GM18868 (cell line): ENCODE measurements around the gene CNTRL.
"Not testable (repeated sequence)": the region's sequence is repeated elsewhere in the genome, so short reads cannot be mapped to it uniquely, and the experiment has no call there.

Source experiments
- ATAC-seq: cut with Tn5 transposase; IDR thresholded peaks from one replicate; pipeline ENCODE4 v1.9.1; 2021; ENCODE audit warnings: mild to moderate bottlenecking, moderate library complexity; ENCODE audit not compliant: unreplicated experiment

The CNTRL gene

DNA sequence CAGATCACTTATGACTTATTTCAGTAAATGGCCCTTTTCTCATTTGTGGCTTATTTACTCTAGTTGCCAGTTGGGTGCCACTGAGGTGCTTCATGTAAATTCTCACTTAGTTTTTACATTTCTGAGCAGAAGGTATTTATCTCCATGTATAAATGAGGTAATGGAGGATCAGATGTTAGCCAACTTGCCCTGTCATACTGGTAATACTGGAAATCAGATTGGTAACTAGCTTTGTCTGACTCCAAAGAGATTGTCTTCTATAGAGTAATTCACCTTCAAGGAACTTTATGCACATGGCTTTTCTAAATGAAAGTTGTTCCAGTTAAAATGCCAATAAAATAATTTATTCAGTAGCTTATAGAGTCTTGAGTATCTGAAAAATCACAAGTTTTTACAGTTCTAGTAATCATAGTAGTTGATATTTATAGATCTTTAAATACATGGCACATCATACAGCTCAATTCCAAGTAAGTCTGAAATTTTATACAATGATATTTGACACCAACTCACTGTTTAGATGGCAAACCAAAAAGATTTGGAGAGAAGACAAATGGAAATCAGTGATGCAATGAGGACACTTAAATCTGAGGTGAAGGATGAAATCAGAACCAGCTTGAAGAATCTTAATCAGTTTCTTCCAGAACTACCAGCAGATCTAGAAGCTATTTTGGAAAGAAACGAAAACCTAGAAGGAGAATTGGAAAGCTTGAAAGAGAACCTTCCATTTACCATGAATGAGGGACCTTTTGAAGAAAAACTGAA lies 98.2 kb downstream of the CNTRL start:
- no peak for ATAC-seq

DNA sequence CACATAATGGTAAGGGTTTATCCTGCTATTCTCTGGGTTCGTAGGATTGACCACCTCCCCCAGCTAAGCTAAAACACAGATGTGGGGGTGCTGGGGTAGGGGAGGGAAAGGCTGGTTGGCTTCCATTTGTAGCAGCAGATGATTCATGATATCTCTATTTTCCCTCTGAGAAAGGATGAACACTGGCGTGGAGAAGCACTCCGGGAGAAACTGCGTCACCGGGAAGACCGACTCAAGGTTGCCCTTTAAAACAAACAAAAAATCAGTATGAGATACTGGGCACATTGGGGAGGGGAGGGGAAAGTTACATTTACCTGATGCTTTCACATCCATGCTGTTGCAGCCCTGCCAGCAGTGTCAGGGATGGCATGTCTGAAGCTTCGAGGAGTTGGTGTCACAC lies 98.7 kb downstream of the CNTRL start:
- no peak for ATAC-seq

DNA sequence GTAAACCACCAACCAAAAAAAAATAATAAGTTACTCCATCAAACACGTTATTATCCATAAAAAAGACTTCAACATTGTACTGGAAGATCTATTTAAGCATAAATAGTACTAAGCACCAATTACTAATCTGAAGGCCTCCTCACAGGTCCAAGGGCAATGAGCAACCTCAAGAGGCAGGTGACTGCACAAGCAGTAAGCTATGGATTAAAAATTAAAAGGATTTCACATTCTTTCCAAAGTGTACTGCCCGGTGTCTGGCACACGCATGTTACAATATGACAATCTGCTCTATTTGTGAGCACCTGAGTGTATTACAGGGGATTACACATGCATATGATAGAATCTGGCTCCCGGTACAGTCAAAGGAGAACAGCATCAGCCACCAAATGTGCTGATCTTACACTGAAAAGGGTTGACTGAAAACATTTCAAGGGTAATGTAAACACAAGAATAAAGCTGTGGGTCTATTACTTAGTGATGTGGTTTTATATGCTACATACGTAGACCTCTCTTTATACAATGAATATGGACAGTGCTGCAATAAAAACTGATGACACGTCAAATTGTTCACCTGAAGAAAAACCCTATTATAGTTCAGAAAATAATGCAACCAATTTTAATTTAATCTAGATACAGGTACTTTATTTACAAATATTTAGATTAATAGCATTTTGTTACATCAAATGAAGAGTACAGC lies 104.1 kb downstream of the CNTRL start:
- no peak for ATAC-seq

DNA sequence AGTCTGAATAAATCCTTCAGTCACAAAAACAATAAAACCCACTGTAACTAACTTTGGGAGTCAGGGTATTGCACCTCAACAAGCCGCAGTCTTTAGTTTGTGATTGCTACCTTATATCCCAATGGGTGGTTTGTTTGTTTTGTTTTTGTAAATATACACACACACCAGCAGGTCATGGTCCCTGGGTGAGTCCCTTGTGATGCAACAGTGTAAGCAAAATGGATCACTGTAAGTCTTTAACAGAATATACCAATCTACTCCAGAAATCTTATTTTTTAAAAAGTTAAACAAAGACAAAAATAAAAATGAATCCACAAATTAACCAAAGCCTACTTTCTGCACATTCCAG lies 104.6 kb downstream of the CNTRL start:
- not testable (repeated sequence) for ATAC-seq

GRCh38 chr9:121179930-121180681 lies 105.4 kb downstream of the CNTRL start:
- ATAC-seq, result no peak

GRCh38 chr9:121182101-121182836 lies 107.5 kb downstream of the CNTRL start:
- no peak for ATAC-seq

DNA sequence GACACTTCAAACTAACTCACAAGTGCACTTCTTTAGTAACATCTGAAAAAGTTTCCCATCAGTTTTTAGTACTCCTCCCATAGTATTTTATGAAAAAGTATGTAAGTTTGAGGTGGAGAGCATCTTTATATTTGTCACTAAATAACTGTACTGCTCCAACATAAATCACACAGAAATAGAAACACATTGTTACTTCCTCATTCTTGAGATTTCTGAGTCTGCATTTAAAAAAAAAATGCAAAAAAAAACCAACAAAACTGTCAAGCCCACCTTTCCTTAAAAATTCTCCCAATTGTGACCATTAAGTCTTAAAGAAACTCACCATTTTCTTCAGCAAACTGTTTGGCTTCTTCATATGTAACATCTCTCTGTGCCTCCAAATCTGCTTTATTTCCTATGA lies 108.2 kb downstream of the CNTRL start:
- ATAC-seq, result no peak

- ATAC-seq, result no peak
Observed at GRCh38 chr9:121183666-121184423, 109.1 kb downstream of the CNTRL start.

DNA sequence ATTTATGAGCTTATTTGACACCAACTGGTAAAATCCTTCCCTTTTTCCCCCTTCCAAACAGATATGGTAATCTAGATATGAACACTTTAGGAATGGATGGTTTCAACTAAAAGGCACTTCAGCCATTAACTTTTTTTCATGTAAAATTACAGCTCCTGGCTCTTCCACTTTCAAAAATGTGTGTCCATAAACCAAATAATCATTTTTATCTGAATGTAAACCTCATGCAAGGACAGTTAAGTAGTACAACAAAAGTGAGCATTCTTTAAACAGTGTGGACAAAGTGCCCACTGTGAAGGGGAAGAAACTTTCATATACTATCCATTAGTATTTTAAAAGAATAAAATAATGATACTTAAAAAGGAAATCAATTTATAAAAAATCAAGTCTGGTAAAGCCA lies 109.7 kb downstream of the CNTRL start:
- ATAC-seq, result no peak

- ATAC-seq, result peak; percentile 42
Observed at GRCh38 chr9:121185178-121185745, 110.5 kb downstream of the CNTRL start.

DNA sequence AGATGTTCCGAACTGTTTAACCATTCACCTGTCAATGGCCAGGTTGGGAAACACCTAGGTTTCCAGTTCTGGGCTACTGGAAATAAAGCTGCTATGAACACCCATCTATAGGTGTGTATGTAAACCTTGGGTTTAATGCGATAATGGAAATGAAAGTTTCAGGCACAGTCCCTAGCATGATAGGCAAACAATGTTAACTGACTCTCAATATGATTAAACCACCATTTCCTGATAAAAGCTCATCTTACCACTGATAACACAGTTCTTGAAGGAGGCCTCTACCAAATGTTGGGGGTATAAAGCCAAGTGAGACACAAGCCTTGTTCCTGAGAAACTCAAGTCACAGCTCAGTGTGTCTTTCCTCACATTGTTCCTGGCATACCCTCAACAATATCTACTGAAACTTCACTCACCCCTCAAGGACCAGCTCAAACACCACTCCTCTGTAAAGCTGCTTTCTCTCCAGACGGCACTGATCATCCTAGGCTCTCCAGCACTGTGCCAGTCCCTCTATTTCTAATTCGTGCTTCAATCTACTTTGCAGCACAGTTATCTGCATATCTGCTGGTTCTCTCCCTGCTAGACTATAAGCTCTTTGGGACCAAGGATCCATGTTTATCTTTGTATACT lies 111.1 kb downstream of the CNTRL start:
- peak; percentile 24 for ATAC-seq

GRCh38 chr9:121187636-121188305 lies 113.0 kb downstream of the CNTRL start:
- ATAC-seq, result no peak

DNA sequence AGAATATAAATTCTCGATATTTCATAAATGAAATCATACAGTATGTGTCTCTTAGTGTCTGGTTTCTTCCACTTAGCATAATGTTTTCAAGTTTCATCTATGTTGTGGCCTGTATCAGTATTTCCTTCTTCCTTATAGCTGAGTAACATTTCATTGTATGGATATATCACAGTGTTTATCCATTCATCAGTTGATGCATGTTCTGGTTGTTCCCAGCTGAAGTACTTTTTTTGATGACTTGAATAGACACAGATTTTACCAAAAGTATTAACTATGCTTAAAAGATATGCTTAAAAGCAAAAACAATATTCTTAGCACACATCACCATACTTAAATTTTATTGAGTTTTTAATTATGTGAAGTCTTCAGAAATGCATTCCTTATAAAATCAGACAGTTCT lies 114.3 kb downstream of the CNTRL start:
- ATAC-seq, result no peak

DNA sequence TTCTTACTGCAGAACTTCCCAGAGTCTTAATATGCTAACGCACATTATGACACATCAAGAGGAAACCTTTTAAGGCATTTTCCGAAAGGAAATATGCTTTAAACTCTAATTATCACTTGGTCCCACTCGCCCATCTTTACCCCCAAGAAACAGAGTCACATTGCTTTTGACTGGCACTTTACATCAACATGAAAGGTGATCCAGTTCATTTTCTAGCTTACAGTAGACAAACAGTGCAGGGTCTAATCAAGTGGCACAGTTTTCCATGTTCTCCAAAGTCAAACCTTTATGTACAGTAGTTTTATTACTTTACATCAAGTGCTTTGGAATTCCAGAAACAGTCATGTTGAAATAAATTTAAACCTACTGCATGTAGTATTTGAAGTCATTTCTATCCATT lies 114.9 kb downstream of the CNTRL start:
- ATAC-seq, result no peak

DNA sequence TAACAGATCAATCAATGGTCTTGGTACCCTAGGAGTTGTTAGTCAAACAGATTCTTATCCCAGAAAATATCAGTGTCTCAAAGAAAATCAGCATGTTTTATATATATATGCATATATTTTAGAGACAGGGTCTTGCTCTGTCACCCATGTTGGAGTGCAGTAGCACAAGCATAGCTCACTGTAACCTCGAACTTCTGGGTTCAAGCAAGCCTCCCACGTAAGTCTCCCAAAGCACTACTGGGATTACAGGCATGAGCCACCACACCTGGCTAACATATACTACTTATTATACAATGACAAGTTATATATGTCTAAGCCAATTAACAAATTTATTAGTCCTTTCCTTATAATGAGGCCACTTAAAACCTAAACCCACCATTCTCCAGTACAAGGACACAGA lies 116.5 kb downstream of the CNTRL start:
- ATAC-seq, result no peak

DNA sequence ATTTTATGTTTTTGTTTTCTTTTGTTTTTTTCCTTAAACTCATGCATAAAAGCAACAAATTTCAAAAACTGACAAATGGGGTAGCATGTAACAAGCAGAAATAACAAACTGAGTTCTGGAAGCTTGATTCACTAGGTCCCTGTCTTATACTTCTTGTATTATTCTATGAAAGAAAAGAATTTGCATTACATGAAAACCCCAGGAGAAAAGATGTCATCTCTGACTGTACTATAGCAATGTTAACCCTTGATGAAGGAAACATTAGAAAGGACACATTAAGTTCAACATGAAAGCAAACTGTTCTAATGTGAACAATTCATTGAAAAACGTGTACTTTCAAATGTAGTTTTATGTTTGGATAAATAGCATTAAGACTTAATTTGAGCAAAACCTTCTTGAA lies 117.8 kb downstream of the CNTRL start:
- no peak for ATAC-seq

GRCh38 chr9:121192959-121193640 lies 118.3 kb downstream of the CNTRL start:
- no peak for ATAC-seq

DNA sequence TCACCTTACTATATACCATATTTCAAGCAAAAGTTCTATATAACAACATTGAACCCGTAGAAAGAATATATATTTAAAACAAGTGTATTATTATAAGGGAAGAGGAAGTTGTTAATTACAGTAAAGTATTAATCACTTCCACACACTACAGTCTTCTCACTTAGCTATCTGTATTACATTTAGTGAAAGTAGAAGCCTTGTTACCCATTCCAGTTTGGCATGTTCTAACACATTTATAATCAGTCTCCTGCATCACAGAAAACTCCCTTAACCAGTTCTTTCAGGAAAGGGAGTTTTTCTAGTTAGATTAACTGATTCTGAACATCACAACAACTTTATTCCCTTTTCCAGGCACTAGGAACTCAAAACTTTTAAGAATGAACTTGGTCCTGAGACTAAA lies 120.0 kb downstream of the CNTRL start:
- no peak for ATAC-seq

- ATAC-seq, result peak; percentile 33
Observed at GRCh38 chr9:121196389-121196788, 121.6 kb downstream of the CNTRL start.
